GM10266 (cell line): Measurements from ENCODE around the gene AUTS2.

Source experiments
- DNase-seq: peaks from one replicate; pipeline ENCODE4 v3.0.0; 2012; ENCODE audit errors: extremely low spot score
- TF ChIP-seq, protein P1 (sequence below): IDR thresholded peaks from 2 replicates; pipeline ENCODE4 v1.5.1; 2012; ENCODE audit warnings: mild to moderate bottlenecking, low read depth; ENCODE audit not compliant: control insufficient read depth, insufficient read depth; ENCODE audit errors: missing control alignments

Gene AUTS2

GRCh38 chr7:69700331-69700730 is 102.1 kb downstream of the AUTS2 start:
- TF ChIP-seq, protein P1, sequence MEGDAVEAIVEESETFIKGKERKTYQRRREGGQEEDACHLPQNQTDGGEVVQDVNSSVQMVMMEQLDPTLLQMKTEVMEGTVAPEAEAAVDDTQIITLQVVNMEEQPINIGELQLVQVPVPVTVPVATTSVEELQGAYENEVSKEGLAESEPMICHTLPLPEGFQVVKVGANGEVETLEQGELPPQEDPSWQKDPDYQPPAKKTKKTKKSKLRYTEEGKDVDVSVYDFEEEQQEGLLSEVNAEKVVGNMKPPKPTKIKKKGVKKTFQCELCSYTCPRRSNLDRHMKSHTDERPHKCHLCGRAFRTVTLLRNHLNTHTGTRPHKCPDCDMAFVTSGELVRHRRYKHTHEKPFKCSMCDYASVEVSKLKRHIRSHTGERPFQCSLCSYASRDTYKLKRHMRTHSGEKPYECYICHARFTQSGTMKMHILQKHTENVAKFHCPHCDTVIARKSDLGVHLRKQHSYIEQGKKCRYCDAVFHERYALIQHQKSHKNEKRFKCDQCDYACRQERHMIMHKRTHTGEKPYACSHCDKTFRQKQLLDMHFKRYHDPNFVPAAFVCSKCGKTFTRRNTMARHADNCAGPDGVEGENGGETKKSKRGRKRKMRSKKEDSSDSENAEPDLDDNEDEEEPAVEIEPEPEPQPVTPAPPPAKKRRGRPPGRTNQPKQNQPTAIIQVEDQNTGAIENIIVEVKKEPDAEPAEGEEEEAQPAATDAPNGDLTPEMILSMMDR: no peak
- no peak for DNase-seq

DNA sequence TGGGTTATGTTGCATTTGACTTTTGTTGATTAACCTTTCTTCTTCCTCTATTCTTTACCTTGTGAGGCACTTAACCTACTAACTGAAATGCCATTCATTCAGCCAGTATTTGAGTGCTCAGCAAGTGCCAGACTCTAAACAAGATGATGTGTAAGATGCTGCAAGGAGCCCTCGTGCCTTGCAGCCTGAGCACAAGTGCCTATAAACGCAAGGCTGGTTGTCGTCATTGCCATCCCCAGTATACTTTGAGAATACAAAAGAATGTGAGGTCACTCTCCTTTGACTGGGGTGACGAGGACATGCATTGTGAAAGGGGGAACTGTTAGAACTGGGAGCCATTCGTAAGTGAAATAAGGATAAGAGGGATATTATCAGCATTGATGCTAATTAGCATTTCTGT is 103.0 kb downstream of the AUTS2 start:
- TF ChIP-seq, protein P1: no peak
- DNase-seq: no peak

DNA sequence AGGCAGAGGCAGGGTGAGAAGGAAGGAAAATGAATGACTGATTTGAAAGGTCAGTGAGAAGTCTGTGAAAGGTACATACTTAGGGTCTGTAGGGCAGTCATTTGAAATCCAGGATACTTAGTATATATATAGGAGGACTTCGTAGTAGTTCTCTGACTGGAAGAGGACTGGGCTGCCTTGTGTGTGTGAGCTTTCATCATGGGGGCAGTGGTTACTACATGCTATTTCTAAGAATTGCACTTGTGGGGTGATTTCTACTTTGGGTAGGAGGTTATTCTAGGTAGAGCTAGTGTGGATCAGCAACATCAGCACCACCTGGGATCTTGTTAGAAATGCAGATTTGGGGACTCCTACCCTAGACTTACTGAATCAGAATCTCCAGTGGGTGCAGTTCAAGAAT is 104.1 kb downstream of the AUTS2 start:
- TF ChIP-seq, protein P1: no peak

DNA sequence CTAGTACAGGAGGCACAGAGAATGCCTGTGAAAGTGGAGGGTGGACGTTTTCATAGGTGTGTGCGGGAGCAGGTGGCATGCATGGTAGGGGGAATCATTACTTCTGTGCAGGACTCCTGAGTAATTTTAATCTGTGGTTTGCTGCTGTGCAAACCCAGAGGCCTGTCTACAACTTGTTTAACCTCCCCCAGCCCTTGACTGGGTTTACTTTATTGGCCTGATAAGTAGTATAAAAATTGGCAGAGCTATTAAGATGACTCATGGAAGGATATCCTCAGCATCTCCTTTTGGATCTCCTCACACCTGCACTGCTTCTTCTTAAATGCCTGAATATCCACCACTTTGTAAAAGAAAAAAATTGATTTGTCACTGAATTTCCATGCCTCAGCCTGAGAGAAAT is 104.8 kb downstream of the AUTS2 start:
- DNase-seq: no peak
- TF ChIP-seq, protein P1: no peak

More for the DNA sequence above, 104.1 kb downstream of the AUTS2 start:
- DNase-seq: no peak

GRCh38 chr7:69706070-69706469 is 107.8 kb downstream of the AUTS2 start:
- DNase-seq: no peak
- TF ChIP-seq, protein P1: no peak

GRCh38 chr7:69708857-69709256 is 110.6 kb downstream of the AUTS2 start:
- no peak for DNase-seq
- TF ChIP-seq, protein P1: no peak

- TF ChIP-seq, protein P1: no peak
- DNase-seq: no peak
These were observed 112.6 kb downstream of the AUTS2 start for GRCh38 chr7:69710768-69711438.
